NCI-H2227 (cell line): ENCODE results near the gene VSIR.

Source experiments
- DNase-seq: peaks from one replicate; lab custom pipeline; 2025; ENCODE audit not compliant: unreplicated experiment; lab: John Stamatoyannopoulos, UW

The VSIR gene

DNA sequence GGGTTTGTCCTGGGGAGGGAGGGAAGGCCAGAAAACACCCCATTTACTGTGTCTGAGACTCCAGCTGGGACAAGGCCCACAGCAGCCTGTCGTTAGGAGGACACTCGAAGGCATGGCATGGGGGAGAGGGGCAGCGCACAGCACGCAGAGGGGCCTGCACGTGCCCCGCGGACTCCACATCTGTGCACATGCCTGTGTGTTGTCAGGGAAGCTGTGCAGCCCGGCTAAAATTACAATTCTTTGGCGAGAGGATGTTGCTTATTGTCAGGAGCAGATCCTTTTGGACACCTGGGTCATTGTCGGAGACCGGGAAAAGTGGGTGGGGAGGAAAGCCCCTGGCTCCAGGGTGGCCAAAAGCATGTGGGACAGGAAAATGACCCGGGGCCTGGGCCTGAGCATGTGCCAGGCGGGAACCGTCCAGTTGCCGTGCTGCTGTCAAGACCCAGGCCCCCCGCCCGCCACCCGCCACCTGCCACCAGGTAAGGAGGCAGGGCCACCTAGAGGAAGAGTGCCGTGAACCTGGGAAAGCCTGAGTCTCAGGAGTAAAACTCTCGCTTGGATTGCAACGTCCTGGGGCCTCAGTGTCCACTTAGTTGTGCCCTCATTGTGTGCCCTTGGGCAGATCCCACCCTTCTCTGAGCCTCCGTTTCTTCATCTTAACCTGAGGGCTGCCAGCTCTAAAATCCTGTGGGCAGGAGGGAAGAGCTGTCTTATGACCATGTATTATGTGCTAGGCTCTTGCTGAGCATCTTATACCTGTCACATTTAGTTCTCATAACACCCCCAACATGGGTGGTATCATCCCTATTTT, 7.2 kb downstream of the VSIR start:
- no peak for DNase-seq

DNA sequence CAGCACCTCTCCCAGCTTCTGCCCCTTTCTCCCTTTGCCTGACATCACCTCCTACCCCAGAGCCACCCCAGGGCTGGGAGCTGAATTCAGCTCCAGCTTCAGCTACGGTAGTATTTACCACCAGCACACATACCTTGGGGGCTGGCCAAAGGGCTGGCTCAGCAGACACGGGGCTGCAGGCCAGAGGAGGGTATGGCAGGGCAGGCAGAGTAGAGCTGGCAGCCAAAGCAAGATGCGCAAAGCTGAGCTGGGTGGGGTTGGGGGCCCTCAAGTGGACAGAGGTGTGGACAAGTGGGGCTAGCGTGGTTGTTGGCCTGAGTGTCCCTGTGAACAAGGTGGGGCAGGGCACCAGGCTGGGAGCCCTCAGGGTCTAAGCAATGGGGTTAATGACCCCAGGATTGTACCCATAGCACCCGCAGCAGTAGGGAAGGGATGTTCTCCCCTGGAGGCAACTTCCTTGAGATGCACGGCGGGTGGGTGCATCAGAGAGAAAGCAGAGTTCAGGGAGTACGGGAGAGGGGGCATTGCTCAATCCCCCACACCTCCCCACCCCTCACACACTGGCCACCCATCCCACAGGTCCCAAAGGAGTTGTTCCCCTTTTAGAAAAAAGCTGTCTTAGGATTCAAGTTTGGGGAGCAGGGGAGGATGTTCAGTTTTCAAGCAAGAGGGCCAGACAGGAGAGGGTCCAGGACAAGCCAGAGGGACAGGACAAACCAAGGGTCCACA, 8.0 kb downstream of the VSIR start:
- DNase-seq, result no peak

DNA sequence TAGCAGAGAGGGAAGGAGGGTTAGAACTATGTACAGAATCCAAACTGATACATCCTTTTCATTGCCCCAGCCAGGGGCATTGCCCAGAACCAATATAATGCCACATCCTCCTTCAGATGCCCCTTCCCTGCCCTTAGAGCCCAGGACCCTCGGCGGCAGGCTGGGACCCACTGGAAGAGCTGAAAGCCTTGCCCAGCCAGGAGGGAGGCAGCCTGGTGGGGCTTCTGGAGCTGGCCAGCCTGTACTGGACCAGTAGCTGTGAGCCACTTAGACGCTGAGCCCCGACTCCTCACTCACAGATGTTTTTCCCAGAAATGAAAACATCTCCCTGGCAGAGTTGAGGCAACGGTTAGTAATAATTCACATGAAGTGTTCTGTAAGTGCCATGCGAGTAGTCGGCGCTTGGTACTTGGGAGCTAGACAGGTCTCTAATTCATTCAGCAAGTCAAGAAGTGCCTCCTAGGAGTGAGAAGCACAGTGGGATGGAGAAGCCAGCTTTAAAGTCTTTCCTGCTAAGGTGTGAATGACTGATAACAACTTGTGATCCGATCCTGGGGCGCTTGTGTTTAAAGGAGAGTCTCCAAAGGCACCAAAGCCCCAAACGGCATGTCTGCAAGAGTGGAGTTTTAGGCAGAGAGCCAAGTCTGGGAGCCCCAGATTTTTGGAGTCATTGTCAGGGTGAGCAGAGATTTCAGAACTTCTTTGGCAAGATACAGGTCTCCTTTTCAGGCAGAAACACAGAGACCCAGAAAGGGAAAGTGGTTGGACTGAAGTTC, 9.8 kb downstream of the VSIR start:
- DNase-seq, result no peak

DNA sequence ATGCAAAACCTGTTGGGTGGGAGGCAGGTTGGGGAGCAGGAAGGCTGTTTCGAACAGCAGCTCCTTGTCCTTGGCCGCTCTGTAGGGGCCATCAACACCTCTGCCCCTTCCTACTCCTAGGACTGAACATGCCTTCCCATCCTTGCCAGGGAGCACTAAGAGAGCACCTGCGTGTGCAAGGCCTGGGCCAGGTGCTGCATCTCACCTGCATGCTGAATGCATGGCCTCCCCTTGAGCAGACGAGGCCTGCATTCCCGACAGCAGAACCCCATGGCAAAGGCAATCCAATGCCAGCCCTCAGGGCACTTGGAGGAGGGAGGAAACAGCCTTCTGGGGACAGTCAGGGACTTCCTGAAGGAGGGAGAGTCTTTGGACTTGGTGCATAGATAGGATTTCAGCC, 11.0 kb downstream of the VSIR start:
- no peak for DNase-seq

DNA sequence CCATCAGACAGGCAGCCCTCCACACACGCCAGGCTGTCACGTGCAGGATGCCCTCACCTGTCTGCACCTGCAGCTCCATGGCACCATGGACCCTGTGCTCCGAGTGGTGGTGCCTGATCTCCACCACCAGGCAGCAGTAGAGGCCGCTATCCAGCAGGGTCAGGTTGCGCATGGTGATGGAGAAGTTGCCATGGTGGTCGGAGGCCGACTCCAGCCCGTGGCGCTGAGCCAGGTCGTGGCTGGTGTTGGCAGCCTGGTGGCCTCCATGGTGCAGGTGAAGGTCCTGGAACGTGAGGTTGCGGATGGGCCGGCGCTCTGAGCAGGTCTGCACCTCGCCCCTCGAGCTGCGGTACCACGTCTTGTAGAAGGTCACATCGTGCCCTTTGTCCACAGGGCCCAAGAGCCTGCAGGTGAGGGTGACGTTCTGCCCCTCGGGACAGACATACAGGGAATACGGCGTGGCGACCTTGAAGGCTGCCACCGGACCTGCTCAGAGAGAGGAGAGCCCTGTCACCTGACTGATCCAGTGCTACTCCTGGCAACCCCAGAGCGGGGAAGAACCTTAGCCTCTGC, 11.7 kb downstream of the VSIR start:
- DNase-seq, result no peak

DNA sequence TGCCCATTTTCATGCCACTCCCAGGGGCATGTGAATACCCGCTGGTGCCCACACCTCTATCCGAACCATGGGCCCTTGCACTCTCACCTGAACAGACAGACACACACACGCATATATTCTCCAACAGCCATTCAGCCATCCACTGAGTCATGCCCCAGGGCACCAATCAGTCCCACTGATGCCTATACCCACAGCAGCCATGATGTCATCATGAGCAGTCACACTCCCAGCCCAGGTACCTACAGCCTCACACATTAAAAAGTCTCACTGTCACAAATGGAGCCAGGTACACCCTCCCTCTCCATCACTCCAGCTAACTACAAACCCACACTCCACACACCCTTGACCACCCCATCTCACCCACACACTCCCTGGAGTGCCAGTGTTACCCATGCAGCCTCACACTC, 12.2 kb downstream of the VSIR start:
- DNase-seq, result no peak

DNA sequence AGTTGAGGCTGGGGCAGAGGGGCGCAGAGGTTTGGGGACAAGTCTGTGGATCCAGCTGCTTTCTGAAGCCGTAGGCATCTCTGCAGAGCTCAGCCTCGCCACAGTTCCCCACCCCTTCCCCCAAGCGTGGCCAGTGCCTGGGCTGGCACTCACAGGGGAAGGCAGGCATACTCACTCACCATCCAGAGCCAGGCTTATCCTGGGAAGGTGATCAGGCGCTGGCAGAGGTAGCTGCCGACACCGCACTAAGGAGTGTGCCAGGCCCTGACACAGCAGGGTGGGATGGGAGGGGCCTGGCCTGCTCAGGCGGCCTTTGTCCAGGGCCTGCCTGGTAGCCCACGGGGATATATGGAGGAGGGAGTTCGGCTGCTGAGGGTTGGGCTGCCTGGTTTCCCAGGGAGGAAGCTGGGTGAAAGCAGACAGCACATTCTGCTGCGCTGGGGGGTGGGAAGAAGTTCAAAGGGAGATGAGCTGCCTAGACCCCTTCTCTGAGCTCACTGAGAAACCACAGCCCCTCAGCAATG, 15.9 kb downstream of the VSIR start:
- DNase-seq, result no peak

DNA sequence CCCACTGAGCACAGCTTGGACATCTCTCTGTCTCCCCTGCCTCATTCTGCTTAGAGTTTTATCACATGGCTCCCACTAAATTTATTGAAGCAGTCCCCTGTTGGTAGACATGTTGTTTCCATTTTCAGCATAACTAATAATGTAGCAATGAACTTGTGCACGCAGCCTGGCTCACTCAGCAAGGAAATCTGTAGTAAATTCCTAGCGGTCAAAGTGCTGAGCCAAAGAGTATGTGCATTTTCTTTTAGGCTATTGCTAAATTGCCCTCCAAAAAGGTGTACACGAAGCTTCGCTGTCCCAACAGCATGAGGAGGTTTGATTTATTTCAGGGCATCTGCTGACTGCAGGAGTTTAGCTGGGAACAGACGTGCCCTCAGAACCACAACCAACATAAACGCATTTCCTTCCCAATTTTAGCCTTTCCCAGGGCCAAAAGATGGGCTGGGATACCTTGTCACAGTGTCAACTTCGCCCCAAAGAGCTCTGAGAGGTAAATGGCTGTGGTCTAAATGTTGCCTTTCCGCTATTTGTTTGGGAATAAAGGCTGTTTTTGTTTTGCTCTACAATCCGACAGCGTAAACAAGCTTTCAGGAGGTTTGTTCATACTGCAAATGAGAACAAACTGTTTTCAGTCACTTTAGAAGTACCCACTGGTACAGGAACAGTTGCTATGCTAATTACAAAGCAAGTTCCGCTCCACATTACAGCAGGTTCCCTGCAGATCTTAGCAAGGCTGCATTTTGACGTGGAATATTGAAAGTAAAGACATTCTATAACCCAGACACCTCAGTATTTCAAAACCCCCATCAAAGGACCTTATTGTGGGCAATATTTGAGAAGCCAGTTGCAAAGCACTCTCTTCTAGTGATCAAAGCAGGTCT, 16.8 kb downstream of the VSIR start:
- DNase-seq, result no peak

DNA sequence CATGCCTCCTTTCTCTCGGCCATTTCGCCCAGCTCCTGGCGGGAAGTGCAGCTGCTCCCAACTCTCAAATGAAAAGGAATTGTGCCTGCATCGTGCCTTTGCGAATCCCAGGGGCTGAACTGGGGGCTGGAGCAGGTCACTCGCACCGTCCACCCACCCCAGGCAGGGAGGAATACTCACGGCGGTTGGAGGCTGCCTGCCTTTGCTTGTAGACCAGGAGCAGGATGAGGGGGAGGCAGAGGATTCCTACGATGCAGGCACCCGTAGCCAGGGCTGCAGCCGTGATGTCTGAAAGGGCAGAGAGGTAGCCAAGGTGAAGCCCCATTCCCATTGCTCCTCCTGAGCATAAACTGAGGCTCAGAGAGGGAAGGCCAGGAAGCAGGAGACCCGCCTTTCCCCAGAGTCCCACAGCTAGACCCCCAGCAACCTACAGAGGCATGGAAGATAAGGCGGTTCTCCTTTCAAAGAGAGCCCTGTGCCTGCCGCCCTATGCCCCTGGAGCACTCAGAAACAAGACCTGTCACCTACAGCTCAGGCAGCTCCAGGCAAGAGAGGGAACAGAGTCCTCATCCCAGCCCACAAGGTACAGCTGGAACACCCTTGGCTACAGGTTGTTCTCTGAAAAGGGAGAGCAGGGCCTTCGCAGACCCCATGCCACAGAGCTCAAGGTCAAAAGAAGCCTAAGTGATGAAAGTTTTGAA, 18.0 kb downstream of the VSIR start:
- DNase-seq, result no peak

DNA sequence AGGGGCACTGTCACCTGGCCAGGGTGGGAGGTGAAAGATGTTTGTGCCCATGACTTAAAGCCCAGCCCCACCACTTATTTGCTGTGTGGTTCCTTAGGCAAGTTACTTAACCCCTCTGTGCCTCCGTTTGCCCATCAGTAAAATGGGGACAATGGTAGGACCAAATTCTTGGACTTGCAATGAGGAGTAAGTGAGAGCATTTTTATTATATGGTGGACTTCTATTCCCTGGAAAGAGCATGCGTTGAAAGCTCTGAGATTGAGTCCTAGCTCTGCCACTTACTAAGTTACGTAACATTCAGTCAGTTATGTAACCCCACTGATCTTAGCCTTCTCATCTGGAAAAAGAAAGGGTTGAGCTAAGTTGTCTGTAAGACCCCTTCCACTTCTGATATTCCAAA, 18.8 kb downstream of the VSIR start:
- DNase-seq, result no peak

DNA sequence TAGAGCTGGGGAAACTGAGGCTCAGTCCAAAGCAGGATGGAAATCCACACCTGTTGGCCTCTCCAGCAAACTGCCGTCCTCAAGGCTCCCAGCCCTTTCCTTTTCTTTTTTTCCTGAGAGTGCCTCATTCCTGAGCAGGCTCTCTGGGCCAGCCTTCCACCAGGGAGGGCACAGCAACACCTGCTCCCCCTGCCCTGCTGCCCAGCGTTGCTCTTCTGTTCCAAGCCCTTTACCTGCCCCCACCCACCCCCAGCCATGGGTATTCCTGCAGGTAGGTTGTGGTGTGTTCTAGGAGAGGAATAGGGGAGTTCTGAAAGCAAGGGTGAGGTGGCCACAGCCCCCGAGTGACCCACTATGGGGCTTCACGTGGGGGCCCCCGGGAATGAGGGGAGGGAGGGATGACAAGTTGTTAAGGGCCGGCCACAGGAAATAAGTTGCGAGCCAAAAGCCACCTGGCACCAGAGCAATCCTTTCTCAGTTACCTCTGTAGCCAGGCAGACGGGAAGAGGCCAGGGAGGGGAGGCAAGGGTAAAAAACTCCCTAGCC, 19.3 kb downstream of the VSIR start:
- DNase-seq, result no peak

DNA sequence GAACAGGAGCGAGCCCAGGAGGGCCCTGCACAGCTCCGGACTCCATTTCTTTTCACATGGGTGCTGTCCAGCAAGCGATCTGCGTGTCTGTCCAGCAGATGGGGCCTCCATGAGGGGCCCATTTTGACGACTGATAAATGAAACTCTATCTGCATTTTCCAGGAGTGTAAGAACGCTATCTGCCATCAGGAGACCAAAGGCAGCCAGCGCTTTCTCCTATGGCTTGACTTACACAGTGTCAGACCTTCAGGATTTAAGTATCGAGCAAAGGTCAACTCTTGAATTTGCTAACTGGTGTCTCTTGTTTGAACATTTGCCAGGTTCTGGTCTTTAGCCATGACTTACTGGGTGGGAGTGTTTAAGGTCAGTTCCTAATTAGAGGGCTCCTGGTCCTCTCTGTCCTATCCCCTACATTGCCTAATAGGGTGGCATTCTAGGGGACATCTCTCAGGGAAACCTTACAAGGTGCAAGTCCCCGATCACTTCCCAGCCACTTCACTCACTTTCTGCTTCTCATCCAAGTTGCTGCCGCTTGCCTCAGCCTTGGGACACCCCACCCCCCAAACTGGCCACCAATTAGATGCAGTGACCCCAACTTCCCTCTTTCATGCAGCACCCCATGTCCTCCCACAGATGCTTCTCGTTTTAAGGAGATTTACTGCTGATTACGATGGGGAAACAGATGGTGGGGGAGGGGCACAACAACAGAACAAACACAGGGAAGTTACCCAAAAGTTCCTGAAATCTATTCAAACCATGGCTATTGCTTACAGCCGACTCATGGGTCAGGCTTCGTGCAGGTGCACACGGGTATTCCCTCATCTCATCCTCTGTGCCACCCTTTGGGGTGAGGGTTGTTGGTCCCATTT, 20.0 kb downstream of the VSIR start:
- DNase-seq, result no peak

DNA sequence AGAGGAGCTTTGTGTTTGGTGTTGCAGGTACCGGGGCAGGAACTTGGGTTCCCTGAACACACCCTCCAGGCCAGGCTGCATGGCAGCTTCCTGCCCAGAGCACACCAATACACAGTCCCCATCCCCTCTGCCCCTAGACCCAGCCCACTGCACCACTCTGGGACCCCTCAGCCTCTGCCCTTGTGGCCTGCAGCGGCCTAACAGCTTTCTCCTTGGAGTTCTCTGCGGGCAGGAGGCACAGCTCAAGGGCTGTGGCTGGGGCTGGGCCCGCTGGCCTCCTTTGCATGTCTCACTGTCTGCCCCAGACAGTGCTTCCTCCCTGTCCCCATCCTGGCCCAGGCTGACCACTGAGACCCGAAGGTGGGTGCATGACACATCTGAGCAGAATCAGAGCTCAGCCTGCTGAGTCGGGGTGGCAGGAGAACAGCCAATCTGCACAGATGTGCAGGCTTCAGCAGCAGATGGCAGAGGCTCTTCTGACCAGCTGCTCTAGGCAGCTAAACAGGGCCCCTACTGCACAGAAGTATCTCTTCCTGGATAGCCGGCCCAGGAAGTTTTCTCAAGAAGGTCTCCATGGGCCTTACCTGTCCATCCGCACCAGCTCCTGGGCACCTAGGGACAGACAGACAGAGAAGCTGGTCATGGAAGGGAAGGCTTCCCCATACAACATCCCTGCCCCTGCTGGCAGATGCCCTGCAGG, 20.8 kb downstream of the VSIR start:
- DNase-seq, result no peak

DNA sequence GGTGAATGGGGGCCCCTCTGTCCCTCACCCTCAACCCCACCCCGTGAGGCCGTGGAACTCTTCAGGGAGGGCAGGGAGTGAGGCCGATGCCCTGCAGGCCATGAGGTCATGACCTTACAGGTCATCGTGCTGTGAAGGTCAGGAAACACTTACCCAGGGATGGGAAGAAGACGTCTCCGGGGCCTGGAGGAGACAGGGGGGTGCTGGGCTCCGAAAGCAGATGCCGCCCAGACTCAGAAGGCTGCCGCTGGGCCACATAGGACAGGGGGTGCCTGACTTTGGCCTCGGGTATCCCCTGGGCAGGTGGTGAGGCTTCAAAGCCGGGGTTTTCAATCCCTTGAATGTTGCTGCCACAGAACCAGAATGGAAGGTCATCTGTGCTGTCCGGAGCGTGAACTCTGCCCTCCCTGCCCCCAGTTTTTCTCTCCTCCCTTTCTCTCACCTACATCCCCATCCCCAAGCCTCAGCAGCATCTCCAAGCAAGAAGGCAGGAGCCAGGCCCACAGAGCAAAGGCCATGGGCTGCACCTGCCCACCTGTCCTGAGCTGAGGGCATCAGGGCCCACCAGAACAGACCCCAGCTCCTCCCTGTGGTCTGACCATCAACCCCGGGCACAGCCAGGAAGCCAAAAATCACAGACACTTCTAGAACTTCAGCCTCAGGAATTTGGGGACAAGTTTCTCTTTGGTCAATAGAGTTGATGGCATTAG, 21.6 kb downstream of the VSIR start:
- DNase-seq, result no peak

DNA sequence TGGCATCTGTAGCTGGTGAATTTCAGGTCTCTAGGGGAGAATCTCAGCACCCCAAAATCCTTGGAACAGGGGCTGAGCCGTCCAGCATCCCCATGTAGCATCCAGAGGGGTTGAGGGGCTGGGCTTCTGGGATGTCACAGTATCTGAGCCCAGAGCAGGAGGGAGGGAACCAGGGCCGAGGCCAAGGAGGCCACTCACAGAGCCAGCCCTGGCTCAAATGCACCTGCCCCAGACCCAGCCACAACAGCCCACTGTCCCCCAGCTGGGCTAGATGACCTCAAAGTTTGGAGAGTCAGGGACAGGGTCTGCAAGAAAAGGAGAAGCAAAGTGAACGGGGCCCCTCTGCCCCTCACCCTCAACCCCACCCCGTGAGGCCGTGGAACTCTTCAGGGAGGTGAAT, 22.3 kb downstream of the VSIR start:
- no peak for DNase-seq

DNA sequence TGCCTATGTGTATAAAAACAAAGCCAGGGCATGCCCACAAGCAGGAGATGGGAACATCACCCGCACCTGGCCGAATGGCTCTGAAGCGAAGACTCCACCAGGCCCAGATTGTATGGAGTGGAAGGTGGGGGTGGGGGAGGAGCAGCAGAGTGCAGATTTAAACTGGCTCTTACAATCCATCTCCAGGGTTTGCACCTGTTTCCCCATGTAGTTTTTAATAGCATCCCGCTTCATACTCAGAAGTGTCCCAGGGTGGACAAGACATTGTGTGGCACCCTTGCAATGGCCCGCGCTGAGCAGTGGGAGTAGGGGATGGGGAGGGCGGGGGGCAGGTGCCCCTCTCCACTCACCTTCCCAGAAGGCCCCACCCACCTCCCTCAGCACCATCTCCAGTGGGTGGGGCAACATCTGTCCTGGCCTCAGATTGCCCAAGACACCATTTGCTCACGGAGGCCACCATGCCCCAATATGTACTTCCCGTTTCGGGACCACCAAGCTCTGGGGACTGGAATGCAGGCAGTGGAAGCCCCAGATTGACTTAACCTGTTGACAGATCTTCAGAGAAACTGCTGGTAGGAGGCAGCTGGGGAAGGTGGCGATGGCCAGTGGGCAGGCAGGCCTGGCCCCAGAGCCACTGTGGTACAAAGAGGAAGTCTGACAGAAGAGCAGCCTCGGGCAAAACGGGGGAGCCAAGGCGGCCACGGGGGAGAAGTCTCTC, 23.0 kb downstream of the VSIR start:
- no peak for DNase-seq

DNA sequence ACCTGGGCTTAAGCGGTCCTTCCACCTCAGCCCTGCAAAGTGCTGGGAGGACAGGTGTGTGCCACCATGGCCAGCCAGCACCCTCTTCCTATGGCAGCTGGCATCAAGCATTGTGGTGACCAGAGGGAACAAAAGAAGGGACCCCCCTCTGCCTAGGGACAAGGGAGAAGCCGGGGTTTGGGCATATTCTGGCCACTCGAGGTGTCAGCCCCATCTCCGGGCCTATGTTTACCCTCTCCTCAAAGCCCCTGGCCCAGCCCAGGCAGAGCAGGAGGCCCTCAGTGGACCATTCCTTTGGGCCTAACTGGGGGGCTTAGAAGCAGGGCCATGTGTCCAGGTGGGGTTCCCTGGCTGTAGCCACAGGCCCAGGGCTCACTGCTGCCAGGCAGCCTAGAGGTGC, 23.9 kb downstream of the VSIR start:
- DNase-seq, result no peak
